ENCODE data around the gene SDCCAG8. TPM values are rescaled to one million over a fixed set of nuclear protein-coding genes. Genes with fewer than 3 reads are reported as not detected.

Gene SDCCAG8
- total and polyA plus RNA-seq, 11 donors: 7.8 to 36.6 (median 21.6) TPM

- H3K4me3 ChIP-seq: no peak overlapping the region
- peaks cover 0 to 11% (median 0%) of the 10 kb centered on the region in 12 donors for H3K9me3 ChIP-seq
- peaks cover 0 to 78% (median 29%) of the 10 kb centered on the region in 9 donors for H3K36me3 ChIP-seq
- H3K27ac ChIP-seq: peak overlapping the region in 9 of 12 donors; percentile 11 to 93 (median 52)
- peak in 2 of 4 donors; percentile 57 to 59 for ATAC-seq
- no peak for DNase-seq
- WGBS, 4 donors: 59 to 67% (median 63%) methylated on average over 8 of the region's 8 CpGs
- TF ChIP-seq POLR2A (IDR thresholded peaks at IDR 0.05): no peak
- no peak for TF ChIP-seq CTCF (IDR thresholded peaks at IDR 0.05)
- H3K27me3 ChIP-seq: no peaks in the 10 kb centered on the region
- H3K4me1 ChIP-seq: peaks cover 0 to 50% (median 4%) of the 10 kb centered on the region in 12 donors
- intact Hi-C loops (cut with DNase I): no loop called here
Measured at GRCh38 chr1:243286409-243287122, 30.7 kb downstream of the SDCCAG8 start.

DNA sequence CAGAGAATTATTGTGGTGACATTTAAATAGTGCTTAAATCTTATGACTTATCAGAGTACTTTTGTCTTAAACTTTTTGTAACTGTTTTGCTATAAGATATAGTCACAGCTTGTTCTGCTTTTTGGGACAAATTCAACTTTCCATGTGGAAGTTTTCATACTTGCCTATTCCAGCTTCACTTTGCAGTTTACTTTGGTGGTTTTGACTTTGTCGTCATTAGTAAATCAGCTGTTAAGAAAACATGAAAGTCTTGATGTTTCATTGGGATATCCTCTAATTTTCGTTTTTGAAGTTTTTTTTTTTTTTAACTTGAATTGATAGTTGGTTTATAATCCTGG is 31.3 kb downstream of the SDCCAG8 start:
- peak in 2 of 4 donors; percentile 51 to 59 for ATAC-seq
- Histone ChIP-seq H3K36me3 (peaks cover 0 to 78% (median 27%) of the 10 kb centered on the region in 9 donors), H3K27ac (peak overlapping the region in 10 of 12 donors; percentile 11 to 93 (median 44)), H3K4me1 (peaks cover 0 to 50% (median 4%) of the 10 kb centered on the region in 12 donors), H3K4me3 (no peak overlapping the region), H3K27me3 (no peaks in the 10 kb centered on the region), H3K9me3 (peaks cover 0 to 11% (median 0%) of the 10 kb centered on the region in 12 donors)
- WGBS, 4 donors: 62 to 66% (median 64%) methylated on average over 2 of the region's 2 CpGs
- intact Hi-C loops (cut with DNase I): no loop called here
- DNase-seq: no peak
- no peak for TF ChIP-seq POLR2A (IDR thresholded peaks at IDR 0.05)

GRCh38 chr1:243287652-243288051 is 31.8 kb downstream of the SDCCAG8 start:
- no peaks in the 10 kb centered on the region for H3K27me3 ChIP-seq
- intact Hi-C loops (cut with DNase I): no loop called here
- ATAC-seq (peak; percentile 55 to 93 (median 88)), DNase-seq (no peak)
- peaks cover 0 to 50% (median 4%) of the 10 kb centered on the region in 12 donors for H3K4me1 ChIP-seq
- no peak overlapping the region for H3K4me3 ChIP-seq
- peaks cover 0 to 78% (median 23%) of the 10 kb centered on the region in 9 donors for H3K36me3 ChIP-seq
- peaks cover 0 to 6% (median 0%) of the 10 kb centered on the region in 12 donors for H3K9me3 ChIP-seq
- no peak for TF ChIP-seq POLR2A (IDR thresholded peaks at IDR 0.05)
- TF ChIP-seq CTCF (IDR thresholded peaks at IDR 0.05): no peak
- 28 to 42% (median 29%) methylated on average over 1 of the region's 1 CpG for WGBS, 4 donors
- peak overlapping the region in 8 of 12 donors; percentile 11 to 93 (median 56) for H3K27ac ChIP-seq

DNA sequence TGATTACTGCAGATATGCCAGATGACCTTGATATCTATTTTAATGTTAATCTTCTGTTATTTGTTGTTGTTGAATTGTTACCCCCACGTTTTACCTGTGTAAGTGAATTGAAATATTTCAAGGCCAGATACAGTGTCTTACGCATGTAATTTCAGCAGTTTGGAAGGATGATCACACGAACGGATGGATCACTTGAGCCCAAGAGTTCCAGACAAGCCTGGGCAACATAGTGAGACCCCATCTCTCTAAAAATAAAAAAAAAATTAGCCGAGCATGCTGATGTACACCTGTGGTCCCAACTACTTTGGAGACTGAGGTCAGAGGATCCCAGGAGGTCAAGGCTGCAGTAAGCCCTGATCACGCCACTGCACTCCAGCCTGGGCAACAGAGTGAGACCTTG is 32.2 kb downstream of the SDCCAG8 start:
- Histone ChIP-seq H3K4me3 (no peak overlapping the region), H3K27ac (peak overlapping the region in 8 of 12 donors; percentile 9 to 93 (median 41)), H3K9me3 (peaks cover 0 to 6% (median 0%) of the 10 kb centered on the region in 12 donors), H3K27me3 (no peaks in the 10 kb centered on the region), H3K36me3 (peaks cover 0 to 78% (median 27%) of the 10 kb centered on the region in 9 donors), H3K4me1 (peaks cover 0 to 50% (median 4%) of the 10 kb centered on the region in 12 donors)
- ATAC-seq (no peak), DNase-seq (no peak)
- intact Hi-C loops (cut with DNase I): no loop called here
- 85 to 91% (median 88%) methylated on average over 6 of the region's 6 CpGs for WGBS, 4 donors
- TF ChIP-seq POLR2A (IDR thresholded peaks at IDR 0.05) (no peak), CTCF (IDR thresholded peaks at IDR 0.05) (no peak)
